WTC11 (cell line): ENCODE measurements around the gene DMPK. TPM values are rescaled to one million over a fixed set of nuclear protein-coding genes. Genes with fewer than 3 reads are reported as not detected.
"Not testable (repeated sequence)": the region's sequence is repeated elsewhere in the genome, so short reads cannot be mapped to it uniquely, and the experiment has no call there.

Experiments used
- ATAC-seq: fragments of 200-7000 bp; cut with Tn5 transposase; 2 replicates; pipeline ENCODE4 v1.10.0; 2021; ENCODE audit warnings: mild to moderate bottlenecking, moderate library complexity
- CTCF ChIA-PET: fragments of 300-600 bp; sonication (Branson Sonifier 250); formaldehyde crosslinking; loops from one replicate; lab custom pipeline; 2021; ENCODE audit warnings: antibody characterized with exemption; lab: Charles Lee
- POLR2A ChIA-PET: fragments of 350-600 bp; sonication (Branson Sonifier 250); formaldehyde crosslinking; loops from one replicate; lab custom pipeline; 2021; ENCODE audit warnings: antibody characterized with exemption; lab: Charles Lee
- DNase-seq: peaks from one replicate; pipeline ENCODE4 v3.0.0; 2021; ENCODE audit warnings: low spot score
- H3K27ac Mint-ChIP-seq: 2 replicates; pipeline ENCODE4 v1.8.0; 2021; ENCODE audit warnings: mixed read lengths
- H3K27me3 Mint-ChIP-seq: 2 replicates; pipeline ENCODE4 v1.8.0; 2021; ENCODE audit warnings: low read depth, mild to moderate bottlenecking, moderate library complexity, mixed read lengths
- H3K36me3 Mint-ChIP-seq: 2 replicates; pipeline ENCODE4 v1.8.0; 2021; ENCODE audit warnings: mixed read lengths
- H3K4me1 Mint-ChIP-seq: 2 replicates; pipeline ENCODE4 v1.8.0; 2022; ENCODE audit warnings: mixed read lengths
- H3K4me3 Mint-ChIP-seq: 2 replicates; pipeline ENCODE4 v1.8.0; 2021; ENCODE audit warnings: mild to moderate bottlenecking, moderate library complexity, mixed read lengths
- H3K9me3 Mint-ChIP-seq: 2 replicates; pipeline ENCODE4 v1.8.0; 2021; ENCODE audit warnings: mixed read lengths
- CBFB ChIP-seq: sonication (generic); formaldehyde crosslinking; IDR thresholded peaks from 2 replicates; pipeline ENCODE4 v1.8.1; 2022; ENCODE audit warnings: mild to moderate bottlenecking, low read depth, missing genetic modification reagents
- CTCF ChIP-seq: fragments of 200-600 bp; IDR thresholded peaks from 2 replicates; pipeline ENCODE4 v1.8.0; 2022; ENCODE audit warnings: antibody characterized with exemption
- EMX1 ChIP-seq: fragments of 250-450 bp; sonication (Bioruptor Pico); IDR thresholded peaks from 2 replicates; pipeline ENCODE4 v1.8.0; 2021; ENCODE audit warnings: mild to moderate bottlenecking
- FOXP4 ChIP-seq: sonication (generic); formaldehyde crosslinking; IDR thresholded peaks from 2 replicates; pipeline ENCODE4 v1.8.0; 2022; ENCODE audit warnings: mild to moderate bottlenecking, missing genetic modification reagents
- IRF1 ChIP-seq: sonication (generic); formaldehyde crosslinking; IDR thresholded peaks from 2 replicates; pipeline ENCODE4 v1.8.0; 2023; ENCODE audit warnings: missing genetic modification reagents
- MYBL2 ChIP-seq: sonication (generic); formaldehyde crosslinking; IDR thresholded peaks from 2 replicates; pipeline ENCODE4 v1.8.1; 2023; ENCODE audit warnings: mild to moderate bottlenecking, moderate library complexity, missing genetic modification reagents
- RELA ChIP-seq: sonication (generic); formaldehyde crosslinking; IDR thresholded peaks from 2 replicates; pipeline ENCODE4 v1.8.1; 2022; ENCODE audit warnings: missing genetic modification reagents, mild to moderate bottlenecking, borderline replicate concordance
- RORB ChIP-seq: fragments of 250-450 bp; sonication (Bioruptor Pico); IDR thresholded peaks from 2 replicates; pipeline ENCODE4 v1.9.0; 2021; ENCODE audit warnings: mild to moderate bottlenecking
- SMAD3 ChIP-seq: sonication (generic); formaldehyde crosslinking; IDR thresholded peaks from 2 replicates; pipeline ENCODE4 v1.8.0; 2022; ENCODE audit warnings: missing genetic modification reagents, mild to moderate bottlenecking, borderline replicate concordance
- STAT6 ChIP-seq: sonication (generic); formaldehyde crosslinking; conservative IDR thresholded peaks from 2 replicates; pipeline ENCODE4 v1.8.1; 2023; ENCODE audit warnings: mild to moderate bottlenecking, low read depth, missing genetic modification reagents, moderate library complexity
- ZNF121 ChIP-seq: sonication (generic); formaldehyde crosslinking; IDR thresholded peaks from 2 replicates; pipeline ENCODE4 v1.8.0; 2023; ENCODE audit warnings: missing genetic modification reagents
- ZNF232 ChIP-seq: sonication (generic); formaldehyde crosslinking; IDR thresholded peaks from 2 replicates; pipeline ENCODE4 v1.8.0; 2022; ENCODE audit warnings: mild to moderate bottlenecking, missing genetic modification reagents
- ZNF317 ChIP-seq: sonication (generic); formaldehyde crosslinking; IDR thresholded peaks from 2 replicates; pipeline ENCODE4 v1.8.1; 2023; ENCODE audit warnings: low read depth, mild to moderate bottlenecking, moderate library complexity, missing genetic modification reagents, borderline replicate concordance
- ZNF396 ChIP-seq: fragments of 250-450 bp; sonication (Bioruptor Pico); IDR thresholded peaks from 2 replicates; pipeline ENCODE4 v1.8.0; 2021; ENCODE audit warnings: mild to moderate bottlenecking, moderate library complexity, borderline replicate concordance
- ZSCAN18 ChIP-seq: fragments of 250-450 bp; sonication (Bioruptor Pico); IDR thresholded peaks from 2 replicates; pipeline ENCODE4 v2.1.2; 2022; ENCODE audit warnings: mild to moderate bottlenecking, moderate library complexity
- total RNA-seq: library from RNA; stranded (reverse); gene quantifications from 3 replicates; pipeline ENCODE4 v1.2.3, GENCODE V29; 2021
- TF ChIP-seq, protein P1 (sequence below): sonication (generic); formaldehyde crosslinking; IDR thresholded peaks from 2 replicates; pipeline ENCODE4 v1.8.0; 2023; ENCODE audit warnings: missing genetic modification reagents, mild to moderate bottlenecking, borderline replicate concordance
- TF ChIP-seq, protein P2 (sequence below): fragments of 250-450 bp; sonication (Bioruptor Pico); IDR thresholded peaks from 2 replicates; pipeline ENCODE4 v1.8.0; 2021; ENCODE audit warnings: mild to moderate bottlenecking

DMPK gene
- total RNA-seq, 1 experiment from 2014 or later, result 42.7 TPM

- TF ChIP-seq ZNF121 (CRISPR knock-in tag) (no peak), STAT6 (no peak), ZNF317 (CRISPR knock-in tag) (no peak), ZNF232 (no peak), FOXP4 (CRISPR knock-in tag) (no peak), CBFB (CRISPR knock-in tag) (no peak), RORB (CRISPR knock-in tag) (no peak), MYBL2 (no peak), RELA (CRISPR knock-in tag) (no peak), IRF1 (CRISPR knock-in tag) (no peak), EMX1 (no peak), ZSCAN18 (CRISPR knock-in tag) (no peak), SMAD3 (CRISPR knock-in tag) (no peak), ZNF396 (no peak), CTCF (no peak)
- TF ChIP-seq, protein P1, sequence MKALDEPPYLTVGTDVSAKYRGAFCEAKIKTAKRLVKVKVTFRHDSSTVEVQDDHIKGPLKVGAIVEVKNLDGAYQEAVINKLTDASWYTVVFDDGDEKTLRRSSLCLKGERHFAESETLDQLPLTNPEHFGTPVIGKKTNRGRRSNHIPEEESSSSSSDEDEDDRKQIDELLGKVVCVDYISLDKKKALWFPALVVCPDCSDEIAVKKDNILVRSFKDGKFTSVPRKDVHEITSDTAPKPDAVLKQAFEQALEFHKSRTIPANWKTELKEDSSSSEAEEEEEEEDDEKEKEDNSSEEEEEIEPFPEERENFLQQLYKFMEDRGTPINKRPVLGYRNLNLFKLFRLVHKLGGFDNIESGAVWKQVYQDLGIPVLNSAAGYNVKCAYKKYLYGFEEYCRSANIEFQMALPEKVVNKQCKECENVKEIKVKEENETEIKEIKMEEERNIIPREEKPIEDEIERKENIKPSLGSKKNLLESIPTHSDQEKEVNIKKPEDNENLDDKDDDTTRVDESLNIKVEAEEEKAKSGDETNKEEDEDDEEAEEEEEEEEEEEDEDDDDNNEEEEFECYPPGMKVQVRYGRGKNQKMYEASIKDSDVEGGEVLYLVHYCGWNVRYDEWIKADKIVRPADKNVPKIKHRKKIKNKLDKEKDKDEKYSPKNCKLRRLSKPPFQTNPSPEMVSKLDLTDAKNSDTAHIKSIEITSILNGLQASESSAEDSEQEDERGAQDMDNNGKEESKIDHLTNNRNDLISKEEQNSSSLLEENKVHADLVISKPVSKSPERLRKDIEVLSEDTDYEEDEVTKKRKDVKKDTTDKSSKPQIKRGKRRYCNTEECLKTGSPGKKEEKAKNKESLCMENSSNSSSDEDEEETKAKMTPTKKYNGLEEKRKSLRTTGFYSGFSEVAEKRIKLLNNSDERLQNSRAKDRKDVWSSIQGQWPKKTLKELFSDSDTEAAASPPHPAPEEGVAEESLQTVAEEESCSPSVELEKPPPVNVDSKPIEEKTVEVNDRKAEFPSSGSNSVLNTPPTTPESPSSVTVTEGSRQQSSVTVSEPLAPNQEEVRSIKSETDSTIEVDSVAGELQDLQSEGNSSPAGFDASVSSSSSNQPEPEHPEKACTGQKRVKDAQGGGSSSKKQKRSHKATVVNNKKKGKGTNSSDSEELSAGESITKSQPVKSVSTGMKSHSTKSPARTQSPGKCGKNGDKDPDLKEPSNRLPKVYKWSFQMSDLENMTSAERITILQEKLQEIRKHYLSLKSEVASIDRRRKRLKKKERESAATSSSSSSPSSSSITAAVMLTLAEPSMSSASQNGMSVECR (CRISPR knock-in tag), result no peak
- TF ChIP-seq, protein P2, sequence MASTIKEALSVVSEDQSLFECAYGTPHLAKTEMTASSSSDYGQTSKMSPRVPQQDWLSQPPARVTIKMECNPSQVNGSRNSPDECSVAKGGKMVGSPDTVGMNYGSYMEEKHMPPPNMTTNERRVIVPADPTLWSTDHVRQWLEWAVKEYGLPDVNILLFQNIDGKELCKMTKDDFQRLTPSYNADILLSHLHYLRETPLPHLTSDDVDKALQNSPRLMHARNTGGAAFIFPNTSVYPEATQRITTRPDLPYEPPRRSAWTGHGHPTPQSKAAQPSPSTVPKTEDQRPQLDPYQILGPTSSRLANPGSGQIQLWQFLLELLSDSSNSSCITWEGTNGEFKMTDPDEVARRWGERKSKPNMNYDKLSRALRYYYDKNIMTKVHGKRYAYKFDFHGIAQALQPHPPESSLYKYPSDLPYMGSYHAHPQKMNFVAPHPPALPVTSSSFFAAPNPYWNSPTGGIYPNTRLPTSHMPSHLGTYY, result no peak
- peaks cover 8% of the 10 kb centered on the region for H3K27me3 Mint-ChIP-seq
- H3K9me3 Mint-ChIP-seq, result no peaks in the 10 kb centered on the region
- ChIA-PET CTCF (interaction anchor here (0.6 to 7.3 kb wide), 7 partner anchors 10 to 60 kb away, joined by 3 to 93 read pairs (median 13); partner anchors contain the start of genes QPCTL and SIX5), POLR2A (interaction anchor here (1.1 to 2.9 kb wide), 2 partner anchors 16 to 23 kb away, joined by 4 to 20 read pairs; partner anchors contain the start of gene SIX5)
- ATAC-seq (no peak), DNase-seq (no peak)
- no peak overlapping the region for H3K27ac Mint-ChIP-seq
- peaks cover 3% of the 10 kb centered on the region for H3K4me1 Mint-ChIP-seq
- H3K36me3 Mint-ChIP-seq, result no peaks in the 10 kb centered on the region
- H3K4me3 Mint-ChIP-seq, result no peak overlapping the region
Measured at GRCh38 chr19:45752639-45753038, 29.7 kb downstream of the DMPK start.

- not testable (repeated sequence) for H3K27me3 Mint-ChIP-seq, ATAC-seq, DNase-seq, H3K27ac Mint-ChIP-seq, H3K36me3 Mint-ChIP-seq, H3K4me1 Mint-ChIP-seq, H3K4me3 Mint-ChIP-seq, H3K9me3 Mint-ChIP-seq
- ChIA-PET CTCF (interaction anchor here (0.6 to 7.3 kb wide), 4 partner anchors 8 to 49 kb away, joined by 3 to 93 read pairs (median 4); partner anchors contain the start of gene SIX5), POLR2A (interaction anchor here (0.7 to 2.9 kb wide), 2 partner anchors 9 to 17 kb away, joined by 4 to 20 read pairs; partner anchors contain the start of gene SIX5)
Measured at GRCh38 chr19:45751483-45751882, 30.8 kb downstream of the DMPK start.
